ENCODE data around the gene TSPYL4. TPM values are rescaled to one million over a fixed set of nuclear protein-coding genes. Genes with fewer than 3 reads are reported as not detected.

Gene TSPYL4
- total and polyA plus RNA-seq, 2 of the 8 experiments (the other 6 are each of a cell fraction or from before 2014, with no cell fraction given) = 20.5 to 22.6 TPM

GRCh38 chr6:116265041-116265829 is 11.4 kb upstream of the TSPYL4 start (continued):
- no peak for TF ChIP-seq HDAC2 (IDR thresholded peaks at IDR 0.05; ENCODE audit: borderline replicate concordance in 1 of 2, low read depth in 2 of 2, low read length in 2 of 2)
- no peak for TF ChIP-seq ATF3 (IDR thresholded peaks at IDR 0.05; ENCODE audit: insufficient read depth, low read depth, low read length)
- no peak for TF ChIP-seq CBX5 (IDR thresholded peaks at IDR 0.05; ENCODE audit: low read depth, low read length)
- no peak for TF ChIP-seq NANOG (IDR thresholded peaks at IDR 0.05; ENCODE audit: insufficient read depth, low read depth, low read length, poor library complexity, severe bottlenecking)
- TF ChIP-seq POLR2AphosphoS5 (IDR thresholded peaks at IDR 0.05; ENCODE audit: low read depth, low read length) = no peak
- no peak for TF ChIP-seq CTCF (IDR thresholded peaks at IDR 0.05; ENCODE audit: control extremely low read depth in 1 of 3, insufficient read depth in 1 of 3, low read depth in 1 of 3, low read length in 3 of 3)
- TF ChIP-seq POU5F1 (IDR thresholded peaks at IDR 0.05; ENCODE audit: low read depth, low read length) = no peak
- no peak for TF ChIP-seq FOSL1 (IDR thresholded peaks at IDR 0.05; ENCODE audit: insufficient read depth, low read depth, low read length)
- no peak for TF ChIP-seq ZNF274 (IDR thresholded peaks at IDR 0.05; ENCODE audit: borderline replicate concordance, extremely low read depth, low read length)
- no peak for TF ChIP-seq USF2 (IDR thresholded peaks at IDR 0.05; ENCODE audit: low read length)
